ENCODE data around the gene HIPK4. TPM values are rescaled to one million over a fixed set of nuclear protein-coding genes. Genes with fewer than 3 reads are reported as not detected.

HIPK4 gene
- total and polyA plus RNA-seq, 2 of the 8 experiments (the other 6 are each of a cell fraction or from before 2014, with no cell fraction given) = 0.15 to 0.57 TPM

DNA sequence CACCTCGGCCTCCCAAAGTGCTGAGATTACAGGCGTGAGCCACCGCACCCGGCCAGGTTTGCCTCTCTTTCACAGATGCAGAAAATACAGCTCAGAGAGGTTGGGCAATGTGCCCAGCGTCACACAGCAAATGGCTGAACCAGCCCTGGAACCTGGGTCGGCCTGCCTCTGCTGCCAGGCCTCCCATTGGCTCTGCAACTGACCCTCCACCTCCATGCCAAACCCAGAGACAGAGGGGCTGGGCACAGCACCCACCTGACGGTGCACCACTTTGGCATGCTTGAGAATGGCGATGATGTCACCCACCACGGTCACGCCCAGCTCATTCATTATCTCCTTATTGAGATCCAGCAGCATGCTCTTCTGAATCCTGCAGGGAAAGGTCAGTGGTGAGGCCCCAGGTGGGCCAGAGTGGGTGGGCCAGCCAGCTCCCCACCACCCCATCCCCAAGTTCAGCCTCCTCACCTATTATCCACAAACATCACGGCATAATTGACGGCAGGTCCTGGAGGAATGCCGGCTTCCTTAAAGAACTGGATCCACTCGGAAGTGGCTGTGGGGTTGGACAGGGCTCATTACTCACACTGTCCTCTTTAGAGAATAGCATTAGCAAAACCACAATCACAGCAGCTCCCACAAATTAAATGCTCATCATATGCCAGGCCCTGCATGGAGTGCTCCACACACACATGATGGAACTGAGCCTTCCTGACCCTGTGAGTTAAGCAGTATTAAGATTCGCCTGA lies 54.0 kb downstream of the HIPK4 start (continued):
- TF ChIP-seq EGR1 (IDR thresholded peaks at IDR 0.05; ENCODE audit: borderline replicate concordance, low read depth, low read length) (no peak), BCL11A (IDR thresholded peaks at IDR 0.05; ENCODE audit: low read depth in 2 of 2, low read length in 2 of 2) (no peak)

All from H1 (cell line).